DND-41 (cell line): ENCODE measurements around the gene NXPE3.

Experiments used
- ATAC-seq: fragments of 200-7000 bp; cut with Tn5 transposase; 3 replicates; pipeline ENCODE4 v1.9.1; 2021; ENCODE audit warnings: low read depth; ENCODE audit not compliant: insufficient read depth
- DNase-seq: peaks from one replicate; pipeline ENCODE4 v3.0.0-alpha.2; 2020
- H2AFZ ChIP-seq: 2 replicates; pipeline ENCODE4 v1.6.0; 2012; ENCODE audit warnings: low read depth, low read length
- H3K27ac ChIP-seq: 2 replicates; pipeline ENCODE4 v1.5.1; 2012; ENCODE audit warnings: low read length, inconsistent platforms
- H3K27me3 ChIP-seq: fragments of 200-600 bp; sonication (generic); 2 replicates; pipeline ENCODE4 v1.6.0; 2012; ENCODE audit warnings: low read length, mild to moderate bottlenecking, inconsistent platforms; ENCODE audit not compliant: insufficient read depth, poor library complexity
- H3K36me3 ChIP-seq: 2 replicates; pipeline ENCODE4 v1.5.1; 2012; ENCODE audit warnings: low read length, inconsistent platforms; ENCODE audit not compliant: insufficient read depth
- H3K4me1 ChIP-seq: 2 replicates; pipeline ENCODE4 v1.5.1; 2012; ENCODE audit warnings: mild to moderate bottlenecking, low read length; ENCODE audit not compliant: insufficient read depth
- H3K4me2 ChIP-seq: 2 replicates; pipeline ENCODE4 v1.6.0; 2012; ENCODE audit warnings: mild to moderate bottlenecking, moderate library complexity, low read length, inconsistent platforms; ENCODE audit not compliant: insufficient read depth
- H3K4me3 ChIP-seq, 2 experiments: fragments of 200-600 bp in 1 of 2; shearing (Covaris generic) in 1 of 2; 2 replicates each; pipeline ENCODE4 v1.5.1; 2012 to 2016; ENCODE audit warnings: inconsistent platforms in 2 of 2, low read length in 2 of 2, mild to moderate bottlenecking in 2 of 2, low read depth in 1 of 2, moderate library complexity in 1 of 2
- H3K79me2 ChIP-seq: 2 replicates; pipeline ENCODE4 v1.6.0; 2012; ENCODE audit warnings: low read length, inconsistent platforms; ENCODE audit not compliant: insufficient read depth
- H3K9ac ChIP-seq: 2 replicates; pipeline ENCODE4 v1.6.0; 2012; ENCODE audit warnings: low read depth, mild to moderate bottlenecking, inconsistent platforms, low read length, moderate library complexity
- H3K9me3 ChIP-seq: 2 replicates; pipeline ENCODE4 v1.5.1; 2012; ENCODE audit warnings: low read length, moderate library complexity, mild to moderate bottlenecking, inconsistent platforms; ENCODE audit not compliant: insufficient read depth, severe bottlenecking
- H4K20me1 ChIP-seq: 2 replicates; pipeline ENCODE4 v1.6.0; 2012; ENCODE audit warnings: low read length; ENCODE audit not compliant: insufficient read depth
- EZH2 ChIP-seq: IDR thresholded peaks from 3 replicates; pipeline ENCODE4 v1.6.1; 2012; ENCODE audit warnings: borderline replicate concordance, low read depth, mild to moderate bottlenecking, moderate library complexity, low read length, inconsistent platforms; ENCODE audit not compliant: severe bottlenecking
- TF ChIP-seq, protein P1 (sequence below): IDR thresholded peaks from 2 replicates; pipeline ENCODE4 v1.5.1; 2012; ENCODE audit warnings: borderline replicate concordance, low read length, moderate library complexity, mild to moderate bottlenecking; ENCODE audit not compliant: poor library complexity, severe bottlenecking; ENCODE audit errors: extremely low read depth

NXPE3 gene

GRCh38 chr3:101828276-101828675 is 49.3 kb downstream of the NXPE3 start:
- Histone ChIP-seq H3K79me2 (no peaks in the 10 kb centered on the region), H3K36me3 (no peaks in the 10 kb centered on the region; the same call in 1 of the 2 replicates), H3K4me1 (peaks cover 7% of the 10 kb centered on the region; the same call in 1 of the 2 replicates), H4K20me1 (no peaks in the 10 kb centered on the region), H3K27ac (no peak overlapping the region), H3K9me3 (no peaks in the 10 kb centered on the region), H3K4me3 (no peak overlapping the region), H3K9ac (peak overlapping the region; percentile 22; the same call in 1 of the 2 replicates), H3K27me3 (no peaks in the 10 kb centered on the region), H3K4me2 (peak overlapping the region; percentile 48), H2AFZ (no peak overlapping the region)
- no peak for ATAC-seq
- TF ChIP-seq EZH2, result no peak
- TF ChIP-seq, protein P1, sequence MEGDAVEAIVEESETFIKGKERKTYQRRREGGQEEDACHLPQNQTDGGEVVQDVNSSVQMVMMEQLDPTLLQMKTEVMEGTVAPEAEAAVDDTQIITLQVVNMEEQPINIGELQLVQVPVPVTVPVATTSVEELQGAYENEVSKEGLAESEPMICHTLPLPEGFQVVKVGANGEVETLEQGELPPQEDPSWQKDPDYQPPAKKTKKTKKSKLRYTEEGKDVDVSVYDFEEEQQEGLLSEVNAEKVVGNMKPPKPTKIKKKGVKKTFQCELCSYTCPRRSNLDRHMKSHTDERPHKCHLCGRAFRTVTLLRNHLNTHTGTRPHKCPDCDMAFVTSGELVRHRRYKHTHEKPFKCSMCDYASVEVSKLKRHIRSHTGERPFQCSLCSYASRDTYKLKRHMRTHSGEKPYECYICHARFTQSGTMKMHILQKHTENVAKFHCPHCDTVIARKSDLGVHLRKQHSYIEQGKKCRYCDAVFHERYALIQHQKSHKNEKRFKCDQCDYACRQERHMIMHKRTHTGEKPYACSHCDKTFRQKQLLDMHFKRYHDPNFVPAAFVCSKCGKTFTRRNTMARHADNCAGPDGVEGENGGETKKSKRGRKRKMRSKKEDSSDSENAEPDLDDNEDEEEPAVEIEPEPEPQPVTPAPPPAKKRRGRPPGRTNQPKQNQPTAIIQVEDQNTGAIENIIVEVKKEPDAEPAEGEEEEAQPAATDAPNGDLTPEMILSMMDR, result no peak
- no peak for DNase-seq

GRCh38 chr3:101828691-101829436 is 49.9 kb downstream of the NXPE3 start:
- TF ChIP-seq, protein P1, result no peak
- no peak for TF ChIP-seq EZH2
- Histone ChIP-seq H3K27ac (no peak overlapping the region), H3K4me2 (peak overlapping the region; percentile 48; the same call in 1 of the 2 replicates), H2AFZ (no peak overlapping the region), H3K9ac (no peak overlapping the region), H3K36me3 (no peaks in the 10 kb centered on the region; the same call in 1 of the 2 replicates), H3K4me3 (no peak overlapping the region), H3K27me3 (no peaks in the 10 kb centered on the region), H4K20me1 (no peaks in the 10 kb centered on the region), H3K79me2 (no peaks in the 10 kb centered on the region), H3K4me1 (peaks cover 7% of the 10 kb centered on the region; the same call in 1 of the 2 replicates), H3K9me3 (no peaks in the 10 kb centered on the region)
- 0 out of 3 replicates have a peak, but pooled peaks have one; percentile 12 for ATAC-seq
- DNase-seq, result no peak

GRCh38 chr3:101829437-101829830 is 50.4 kb downstream of the NXPE3 start:
- Histone ChIP-seq H3K27me3 (no peaks in the 10 kb centered on the region), H3K9me3 (no peaks in the 10 kb centered on the region), H2AFZ (no peak overlapping the region), H3K4me3 (no peak overlapping the region), H3K9ac (no peak overlapping the region), H4K20me1 (no peaks in the 10 kb centered on the region), H3K4me1 (peaks cover 7% of the 10 kb centered on the region; the same call in 1 of the 2 replicates), H3K4me2 (no peak overlapping the region), H3K79me2 (no peaks in the 10 kb centered on the region), H3K27ac (no peak overlapping the region), H3K36me3 (no peaks in the 10 kb centered on the region; the same call in 1 of the 2 replicates)
- no peak for TF ChIP-seq EZH2
- TF ChIP-seq, protein P1, result no peak
- DNase-seq, result no peak
- ATAC-seq, result no peak
